Measurements from ENCODE around the gene FREM3.

The FREM3 gene

GRCh38 chr4:143667461-143667860, 33.0 kb downstream of the FREM3 start:
- DNase-seq (ENCODE audit: low read depth): no peak

DNA sequence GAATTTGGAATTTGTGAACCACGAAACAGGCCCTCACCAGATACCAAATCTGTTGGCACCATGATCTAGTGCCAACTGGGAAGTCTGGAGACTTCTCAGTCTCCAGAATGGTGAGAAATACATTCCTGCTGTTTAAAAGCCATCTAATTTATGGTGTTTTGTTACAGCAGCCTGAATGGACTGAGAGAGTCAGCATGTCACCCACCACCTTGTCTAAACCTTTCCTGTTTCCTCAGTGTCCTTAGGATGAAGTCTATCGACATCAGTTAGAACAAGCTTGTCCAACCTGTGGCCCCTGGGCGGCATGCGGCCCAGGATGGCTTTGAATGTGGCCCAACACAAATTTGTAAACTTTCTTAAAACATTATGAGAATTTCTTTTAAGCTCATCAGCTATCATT, 42.1 kb downstream of the FREM3 start:
- no peak for DNase-seq (ENCODE audit: low read depth)

- DNase-seq (ENCODE audit: low read depth): no peak
These were observed 45.9 kb downstream of the FREM3 start for GRCh38 chr4:143654571-143654970.

DNA sequence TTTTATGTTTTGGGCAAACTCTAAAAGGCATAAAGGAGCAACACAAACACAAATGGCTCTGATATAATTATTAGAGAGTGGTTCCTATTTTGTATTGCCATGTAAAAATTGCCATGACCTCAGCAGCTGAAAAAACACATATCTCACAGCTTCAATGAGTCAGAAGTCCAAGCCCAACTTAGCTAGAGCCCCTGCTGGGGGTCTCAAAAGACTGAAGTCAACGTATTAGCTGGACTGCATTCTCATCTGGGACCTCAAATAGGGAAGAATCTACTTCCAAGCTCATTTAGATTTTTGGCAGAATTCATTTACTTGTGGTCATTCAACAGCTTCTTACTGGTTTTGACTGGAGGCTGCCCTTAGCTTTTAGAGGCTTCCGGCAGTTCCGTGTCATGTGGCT, 47.4 kb downstream of the FREM3 start:
- DNase-seq (ENCODE audit: low read depth): no peak

DNA sequence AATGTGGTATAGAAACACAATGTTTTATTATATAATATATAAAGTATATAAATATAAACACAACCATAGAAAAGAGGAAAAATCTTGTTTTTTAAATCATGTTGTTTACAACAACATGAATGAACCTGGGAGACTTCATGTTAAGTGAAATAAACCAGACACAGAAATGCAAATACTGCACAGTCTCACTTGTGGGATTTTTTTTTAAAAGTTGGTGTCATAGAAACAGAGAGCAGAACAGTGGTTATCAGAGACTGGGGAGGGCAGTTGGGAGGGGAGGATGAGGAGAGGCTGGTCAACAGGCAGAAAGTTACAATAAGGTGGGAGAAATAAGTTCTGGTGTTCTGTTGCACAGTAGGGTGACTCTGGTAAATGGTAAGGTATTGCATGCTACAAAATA, 57.1 kb downstream of the FREM3 start:
- no peak for DNase-seq (ENCODE audit: low read depth)

- DNase-seq (ENCODE audit: low read depth): no peak
These were observed 57.9 kb downstream of the FREM3 start for GRCh38 chr4:143642611-143643010.

DNA sequence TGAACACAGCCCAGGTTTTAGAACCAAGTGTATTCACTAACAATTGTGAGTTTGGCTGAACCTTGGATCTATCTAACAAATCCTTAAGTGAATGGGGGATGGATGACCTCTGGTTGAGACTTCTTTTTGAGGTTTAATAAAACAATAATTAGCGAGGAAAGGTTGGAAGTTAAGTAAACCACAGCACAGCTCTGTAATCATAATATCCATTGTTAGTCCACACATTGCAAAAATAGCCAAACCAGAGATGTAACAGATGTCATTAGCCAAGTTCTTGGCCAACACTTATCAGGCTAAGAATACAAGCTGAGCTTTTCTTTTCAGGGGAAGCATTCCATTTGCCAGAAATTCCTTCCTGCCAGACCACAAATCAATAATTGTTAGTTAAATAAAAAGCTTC, 59.1 kb downstream of the FREM3 start:
- no peak for DNase-seq (ENCODE audit: low read depth)

- no peak for DNase-seq (ENCODE audit: low read depth)
These were observed 65.7 kb downstream of the FREM3 start for GRCh38 chr4:143634763-143635162.

DNA sequence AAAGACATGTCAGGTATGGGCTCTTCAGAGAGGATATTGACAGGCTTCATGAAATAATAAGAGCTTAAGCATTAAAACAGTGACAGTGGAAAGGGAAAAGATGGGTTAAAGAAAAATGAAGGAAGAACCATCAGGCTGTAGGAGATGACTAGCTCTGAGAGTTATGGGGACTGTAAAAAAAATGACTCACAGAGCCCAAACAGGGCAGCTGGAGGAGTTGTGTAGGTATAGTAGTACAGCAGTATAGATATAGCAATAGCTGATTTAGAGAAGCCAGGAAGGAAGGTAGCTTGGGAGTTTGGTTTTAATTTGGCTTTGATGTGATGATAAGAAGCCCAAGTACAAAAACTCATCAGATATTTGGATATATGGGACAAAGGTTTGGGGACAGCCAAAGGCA, 66.6 kb downstream of the FREM3 start:
- DNase-seq (ENCODE audit: low read depth): no peak

- DNase-seq (ENCODE audit: low read depth): no peak
These were observed 74.2 kb downstream of the FREM3 start for GRCh38 chr4:143626134-143626911.

DNA sequence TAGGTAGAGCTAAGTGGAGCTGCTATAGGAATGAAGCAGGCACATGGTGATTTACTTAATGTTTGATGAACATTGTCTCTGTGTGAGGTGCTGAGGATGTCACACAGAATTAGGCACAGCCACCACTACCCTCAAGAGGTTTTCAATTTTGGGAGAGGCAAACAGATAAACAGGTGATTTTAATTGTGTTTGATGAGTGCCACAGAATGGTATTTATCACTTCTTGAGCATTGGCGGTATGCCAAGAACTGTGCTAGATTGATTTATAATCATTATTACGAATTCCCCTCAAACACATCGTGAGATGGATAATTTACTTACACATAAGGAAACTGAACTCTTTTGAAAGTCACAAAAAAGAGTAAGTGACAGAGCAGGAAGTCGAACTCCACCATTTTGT, 74.8 kb downstream of the FREM3 start:
- DNase-seq (ENCODE audit: low read depth): no peak

DNA sequence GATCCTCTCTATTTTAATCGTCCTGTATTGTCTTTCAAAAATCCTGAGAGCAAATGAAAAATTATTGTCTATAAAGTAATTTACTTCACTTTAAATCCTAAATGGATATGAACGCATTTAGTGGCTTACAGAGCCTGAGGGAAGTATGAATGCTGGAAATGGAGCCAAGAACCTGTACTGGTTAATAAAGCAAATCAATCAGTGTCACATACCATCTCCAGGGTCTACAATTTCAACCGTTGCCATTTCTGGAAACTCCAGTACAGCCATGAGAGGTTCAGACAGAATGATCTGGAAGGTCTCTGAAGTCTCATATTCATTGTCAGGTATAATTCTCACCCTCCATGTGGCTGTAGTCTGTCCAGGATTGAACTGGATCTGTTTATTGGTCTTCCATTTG, 76.6 kb downstream of the FREM3 start:
- DNase-seq (ENCODE audit: low read depth): no peak

DNA sequence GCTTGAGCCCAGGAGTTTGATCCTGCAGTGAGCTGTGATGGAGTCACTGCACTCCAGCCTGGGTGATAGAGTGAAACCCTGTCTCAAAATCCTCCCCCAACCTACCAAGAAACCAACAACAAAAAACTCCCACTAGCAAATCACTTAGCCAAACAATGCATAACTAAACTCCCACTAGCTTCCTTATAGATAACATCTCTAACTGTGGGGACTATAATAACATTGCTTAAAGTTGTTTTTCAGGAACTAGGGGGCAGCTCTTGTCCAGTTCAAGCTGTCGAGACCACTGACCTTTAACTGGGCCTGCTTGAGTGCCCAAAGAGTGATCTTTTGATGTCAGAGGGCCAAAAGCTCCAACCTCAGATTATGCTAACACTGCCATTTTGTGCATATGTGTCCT, 81.7 kb downstream of the FREM3 start:
- no peak for DNase-seq (ENCODE audit: low read depth)

DNA sequence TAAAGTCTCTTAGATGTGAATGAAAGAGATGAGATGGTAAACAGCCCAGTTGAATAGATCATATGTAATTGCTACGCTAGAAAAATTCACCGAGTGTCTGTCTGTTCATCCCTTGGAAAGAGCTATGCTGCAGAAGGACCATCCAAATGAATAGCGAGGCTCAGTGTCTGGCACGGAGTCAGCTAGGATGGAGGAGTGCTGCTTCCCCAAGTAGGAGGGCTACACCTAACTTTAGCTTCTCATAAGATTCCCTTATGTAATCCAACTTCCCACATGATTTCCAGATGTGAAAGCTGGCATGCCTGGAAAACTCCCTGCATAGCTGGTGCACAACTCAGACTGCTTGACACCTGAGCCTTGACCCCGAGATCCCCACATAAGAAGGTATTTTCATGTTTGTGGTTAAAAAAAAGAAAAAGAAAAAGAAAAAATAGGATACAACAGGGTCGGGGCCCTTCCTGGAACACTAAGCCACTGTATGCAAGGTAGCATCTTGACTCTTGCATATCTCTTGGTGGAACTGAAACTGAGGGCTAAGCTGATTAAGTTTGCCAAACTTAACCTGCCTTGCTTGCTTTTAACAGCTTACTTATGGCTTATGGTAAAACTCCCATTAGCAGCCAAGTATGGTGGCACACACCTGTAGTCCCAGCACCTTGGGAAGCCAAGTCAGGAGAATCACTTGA, 82.3 kb downstream of the FREM3 start:
- no peak for DNase-seq (ENCODE audit: low read depth)

DNA sequence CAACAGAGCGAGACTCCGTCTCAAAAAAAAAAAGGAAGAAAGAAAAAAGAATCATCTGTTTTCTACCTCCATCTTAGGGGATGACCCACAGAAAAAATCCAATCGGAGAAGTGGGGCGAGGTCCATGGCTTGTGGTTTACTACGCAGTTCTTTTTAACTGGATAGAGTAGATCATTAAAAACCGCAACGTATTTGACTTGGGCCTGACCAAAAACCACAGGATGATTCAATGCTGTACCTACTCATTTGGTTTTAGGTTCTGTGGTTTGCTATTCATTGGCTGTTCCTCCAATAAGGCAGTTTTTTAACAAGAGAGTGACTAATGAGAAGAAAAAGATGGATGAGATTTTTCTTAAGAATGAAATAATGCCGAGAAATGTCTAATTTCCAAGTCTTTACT, 83.7 kb downstream of the FREM3 start:
- DNase-seq (ENCODE audit: low read depth): no peak

DNA sequence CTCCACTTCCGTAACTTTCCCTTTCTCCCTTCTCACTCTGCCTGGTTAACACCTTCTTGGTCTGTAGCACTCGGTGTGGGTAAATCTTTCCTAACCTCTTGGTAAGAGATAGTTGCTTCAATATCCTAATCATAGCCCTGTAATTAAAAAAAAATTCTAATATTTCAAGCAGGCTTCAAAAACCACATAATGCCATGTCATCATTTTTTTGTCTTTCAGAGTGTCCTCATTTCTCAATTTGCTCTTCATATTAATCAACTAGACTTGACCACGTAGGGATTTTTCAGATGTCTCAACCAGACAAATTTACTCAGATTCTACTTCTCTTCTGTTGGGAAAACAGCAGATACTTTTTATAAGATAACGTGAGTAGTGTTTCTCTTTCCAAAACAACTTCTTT, 91.0 kb downstream of the FREM3 start:
- no peak for DNase-seq (ENCODE audit: low read depth)

GRCh38 chr4:143606480-143606879, 94.0 kb downstream of the FREM3 start:
- no peak for DNase-seq (ENCODE audit: low read depth)

DNA sequence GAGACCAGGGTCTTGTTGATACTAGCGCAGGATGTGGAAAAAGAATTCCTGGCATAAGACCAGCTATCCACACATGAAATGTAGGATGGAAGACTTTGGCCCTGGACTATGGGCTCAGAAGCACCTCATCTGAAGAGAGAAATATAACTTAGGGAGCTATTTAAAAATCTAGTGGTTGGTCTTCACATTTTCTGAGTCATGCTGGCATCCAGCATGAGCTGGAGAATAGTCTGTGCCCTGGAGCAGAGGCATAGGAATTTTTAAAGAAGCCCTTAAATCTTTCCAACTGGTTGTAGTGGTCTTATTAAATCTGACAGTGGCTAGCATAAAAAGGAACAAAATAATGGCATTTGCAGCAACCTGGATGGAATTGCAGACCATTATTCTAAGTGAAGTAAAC, 100.6 kb downstream of the FREM3 start:
- no peak for DNase-seq (ENCODE audit: low read depth)

GRCh38 chr4:143598816-143599215, 101.7 kb downstream of the FREM3 start:
- DNase-seq (ENCODE audit: low read depth): no peak

DNA sequence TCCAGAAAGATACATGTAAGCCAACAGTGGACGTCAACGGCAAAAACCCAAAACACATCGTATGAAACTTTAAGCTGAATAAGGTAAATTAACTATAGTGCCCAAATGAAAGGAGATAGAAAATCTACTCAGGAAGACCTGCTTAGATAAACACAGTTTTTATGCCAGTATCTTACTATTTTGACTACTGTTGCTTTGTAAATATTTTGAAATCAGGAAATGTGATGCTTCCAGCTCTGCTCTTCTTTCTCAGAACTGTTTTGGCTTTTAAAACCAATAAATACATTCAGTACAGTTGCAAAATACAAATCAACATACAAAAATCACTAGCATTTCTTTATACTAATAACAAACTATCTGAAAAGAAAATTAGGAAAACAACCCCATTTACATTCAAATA, 103.2 kb downstream of the FREM3 start:
- DNase-seq (ENCODE audit: low read depth): no peak

DNA sequence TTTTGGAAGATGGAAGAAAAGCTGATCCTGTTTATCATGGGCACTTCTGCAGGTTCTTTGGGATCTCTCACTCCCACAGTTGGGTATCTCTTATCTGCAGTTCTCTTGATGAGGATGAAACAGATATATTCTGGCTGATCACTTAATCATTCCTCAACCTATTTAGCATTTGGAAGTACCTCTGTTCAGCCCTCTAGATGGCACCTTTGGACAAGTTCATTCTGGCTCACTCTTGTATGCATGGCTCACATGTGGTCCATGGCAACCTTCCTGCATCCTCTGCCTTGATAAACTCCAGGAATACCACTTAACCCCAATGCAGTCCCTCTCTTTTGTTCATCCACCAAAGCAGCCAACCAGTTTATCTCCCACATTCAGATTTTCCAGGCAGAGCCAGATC, 112.8 kb downstream of the FREM3 start:
- no peak for DNase-seq (ENCODE audit: low read depth)

DNA sequence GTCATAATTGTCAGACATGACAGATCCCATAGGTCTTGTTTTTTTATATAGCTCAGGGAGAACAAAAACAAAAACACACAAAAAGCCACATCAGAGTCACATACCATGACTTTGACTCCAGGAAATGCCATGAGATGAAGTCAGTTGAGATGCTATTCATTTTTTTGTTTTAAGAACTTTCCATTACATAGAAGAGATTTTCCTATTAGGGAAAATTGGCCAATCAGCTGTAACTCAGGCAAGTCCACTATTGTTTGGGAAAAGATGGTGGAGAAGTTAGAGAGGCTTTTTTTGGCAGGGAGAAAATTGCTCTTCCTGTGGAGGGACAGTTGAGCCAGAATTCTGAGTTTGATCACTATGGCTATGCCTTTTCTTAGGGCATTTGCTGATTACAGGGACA, 114.4 kb downstream of the FREM3 start:
- no peak for DNase-seq (ENCODE audit: low read depth)

DNA sequence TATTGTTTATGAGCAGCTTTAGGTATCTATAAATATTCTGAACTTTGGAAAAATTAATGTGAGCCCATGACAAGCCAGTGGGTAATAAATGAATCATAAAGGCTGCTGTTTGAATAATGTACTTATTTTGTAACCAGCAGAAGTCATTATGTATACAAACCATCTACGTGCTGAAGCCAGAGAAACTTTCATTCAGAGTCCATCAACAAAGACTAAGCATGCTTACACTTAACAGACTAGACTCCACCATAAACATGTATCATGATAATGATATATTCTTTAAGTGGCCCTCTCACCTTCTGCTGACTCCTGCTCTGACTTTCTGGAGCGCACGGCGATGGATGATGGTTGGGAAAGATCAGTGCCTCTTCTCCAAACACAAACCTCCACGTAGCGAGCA, 114.9 kb downstream of the FREM3 start:
- DNase-seq (ENCODE audit: low read depth): no peak

Data from activated T-helper 1 cell treated with Interleukin-2 at 50 U/mL for 16 hours (primary cell).